K562 (cell line): Measurements from ENCODE around the gene NRIP2. TPM values are rescaled to one million over a fixed set of nuclear protein-coding genes. Genes with fewer than 3 reads are reported as not detected.
A peak's percentile ranks its signal among the peaks of the same experiment; 100 is the strongest.

Source experiments
- ATF1 ChIP-seq, 2 experiments: fragments of 450-650 bp in 1 of 2; IDR thresholded peaks; 2 replicates each; pipeline ENCODE4 v1.6.1; 2016; ENCODE audit warnings: missing compliant biosample characterization in 1 of 2, missing genetic modification characterization in 1 of 2
- ETS1 ChIP-seq: conservative IDR thresholded peaks from 2 replicates; pipeline ENCODE4 v1.6.1; 2011; ENCODE audit warnings: low read depth, mild to moderate bottlenecking, low read length; ENCODE audit not compliant: control insufficient read depth
- FOXP1 ChIP-seq: sonication (generic); formaldehyde crosslinking; IDR thresholded peaks from 2 replicates; pipeline ENCODE4 v1.8.0; 2022; ENCODE audit warnings: mild to moderate bottlenecking, missing genetic modification reagents
- HMG20B ChIP-seq: fragments of 250-450 bp; sonication (Bioruptor Pico); IDR thresholded peaks from 2 replicates; pipeline ENCODE4 v1.5.0; 2021; ENCODE audit warnings: mild to moderate bottlenecking
- MXD1 ChIP-seq: fragments of 250-450 bp; sonication (Bioruptor Pico); IDR thresholded peaks from 2 replicates; pipeline ENCODE4 v1.8.0; 2021; ENCODE audit warnings: borderline replicate concordance, mild to moderate bottlenecking, moderate library complexity; ENCODE audit not compliant: poor library complexity, severe bottlenecking
- PML ChIP-seq: IDR thresholded peaks from 2 replicates; pipeline ENCODE4 v1.6.1; 2012; ENCODE audit warnings: low read length, inconsistent platforms
- RERE ChIP-seq: sonication (generic); formaldehyde crosslinking; IDR thresholded peaks from 2 replicates; pipeline ENCODE4 v1.8.0; 2023; ENCODE audit warnings: missing genetic modification reagents, mild to moderate bottlenecking, borderline replicate concordance
- REST ChIP-seq, 2 experiments: fragments of 450-650 bp; formaldehyde crosslinking in 1 of 2; IDR thresholded peaks; 2 replicates each; pipeline versions ENCODE4 v1.4.0 to v1.6.1; 2014 to 2020; ENCODE audit warnings: mild to moderate bottlenecking in 2 of 2, borderline replicate concordance in 1 of 2, low read depth in 1 of 2
- SMARCA4 ChIP-seq: fragments of 450-650 bp; IDR thresholded peaks from 2 replicates; pipeline ENCODE4 v1.6.1; 2016
- ZBTB8A ChIP-seq: fragments of 450-650 bp; IDR thresholded peaks from 2 replicates; pipeline ENCODE4 v1.6.1; 2018; ENCODE audit warnings: mild to moderate bottlenecking, moderate library complexity; ENCODE audit not compliant: partially characterized antibody
- polyA plus RNA-seq, 8 experiments: library from polyadenylated mRNA; depleted of rRNA in 4 of 8; stranded (reverse) in 5 of 8; unstranded in 3 of 8; fragments of >200 nt; fragmentation: Nextera tagmentation in 2 of 8; fragmentation: Illumina TruSeq in 1 of 8; extraction: Ambion mirVana in 2 of 8; extraction: Trizol in 1 of 8; gene quantifications; 2 replicates each; pipeline versions ENCODE4 v1.2.1 to v1.2.3, GENCODE V29; 2011 to 2014; ENCODE audit warnings: inconsistent platforms in 1 of 8, missing spikeins in 1 of 8
- total RNA-seq, 7 experiments: library from RNA; depleted of rRNA in 6 of 7; stranded (reverse); fragments of >200 nt in 6 of 7; fragmentation: Illumina TruSeq in 2 of 7; extraction: Trizol in 2 of 7; gene quantifications; 2 replicates each; pipeline versions ENCODE4 v1.2.1 to v1.2.3, GENCODE V29; 2011 to 2021; ENCODE audit warnings: low replicate concordance in 1 of 7

Gene NRIP2
- total and polyA plus RNA-seq, 9 of the 15 experiments (the other 6 are each of a cell fraction or from before 2014, with no cell fraction given), result 0.07 to 0.10 TPM; not detected in 7

- TF ChIP-seq RERE, result no peak
- TF ChIP-seq FOXP1 (CRISPR knock-in tag), result no peak
- no peak for TF ChIP-seq SMARCA4
- TF ChIP-seq REST (IDR thresholded peaks at IDR 0.05; ENCODE audit: borderline replicate concordance), result no peak
- no peak for TF ChIP-seq REST (CRISPR knock-in tag; IDR thresholded peaks at IDR 0.05; ENCODE audit: low read depth)
- no peak for TF ChIP-seq ZBTB8A
- TF ChIP-seq ATF1 (CRISPR knock-in tag; IDR thresholded peaks at IDR 0.05), result no peak
- TF ChIP-seq ATF1 (tag; IDR thresholded peaks at IDR 0.05), result no peak
- 0 out of 2 replicates have a peak, but pooled peaks have one; percentile 62 for TF ChIP-seq ETS1
- no peak for TF ChIP-seq HMG20B (CRISPR knock-in tag)
- no peak for TF ChIP-seq PML
- TF ChIP-seq MXD1 (CRISPR knock-in tag), result no peak
Observed at GRCh38 chr12:2795291-2796186, 39.3 kb downstream of the NRIP2 start (continued).
